Right kidney (tissue), 1 donor: Measurements from ENCODE around the gene NTSR1.

ENCODE experiments used
- DNase-seq: peaks from one replicate; pipeline ENCODE4 v3.0.0-alpha.2; 2016

The NTSR1 gene

DNA sequence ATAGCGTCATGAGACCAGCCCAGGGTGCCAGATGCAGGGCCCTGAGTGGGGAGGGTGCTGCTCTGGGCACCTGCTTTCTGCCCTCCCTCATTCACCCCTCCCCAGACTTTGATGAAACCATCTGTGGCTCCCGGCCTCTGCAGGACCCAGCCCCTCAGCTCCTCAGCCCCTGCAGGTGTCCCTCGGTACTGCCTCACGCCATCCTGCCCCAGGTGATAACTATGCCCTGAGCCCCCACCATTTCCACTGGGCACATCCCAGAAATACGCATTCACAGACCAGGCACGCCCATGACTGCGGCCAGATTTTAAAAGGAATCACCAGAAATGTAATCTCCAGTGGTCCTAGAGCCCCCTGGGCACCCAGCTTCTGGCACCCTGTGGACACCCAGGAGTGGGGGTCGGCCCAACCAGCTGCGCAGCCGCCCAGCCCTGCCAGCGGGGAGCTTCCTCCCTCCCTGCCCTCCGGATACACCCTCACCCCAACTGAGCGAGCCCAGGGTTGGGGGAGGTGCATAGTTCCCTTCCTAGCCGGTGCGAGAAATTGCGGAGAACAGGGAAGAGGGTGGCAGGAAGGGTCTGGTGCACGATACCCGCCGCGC is 615 bp upstream of the NTSR1 start:
- no peak for DNase-seq

DNA sequence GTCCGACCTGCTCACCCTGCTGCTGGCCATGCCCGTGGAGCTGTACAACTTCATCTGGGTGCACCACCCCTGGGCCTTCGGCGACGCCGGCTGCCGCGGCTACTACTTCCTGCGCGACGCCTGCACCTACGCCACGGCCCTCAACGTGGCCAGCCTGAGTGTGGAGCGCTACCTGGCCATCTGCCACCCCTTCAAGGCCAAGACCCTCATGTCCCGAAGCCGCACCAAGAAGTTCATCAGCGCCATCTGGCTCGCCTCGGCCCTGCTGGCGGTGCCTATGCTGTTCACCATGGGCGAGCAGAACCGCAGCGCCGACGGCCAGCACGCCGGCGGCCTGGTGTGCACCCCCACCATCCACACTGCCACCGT is 885 bp downstream of the NTSR1 start:
- no peak for DNase-seq

DNA sequence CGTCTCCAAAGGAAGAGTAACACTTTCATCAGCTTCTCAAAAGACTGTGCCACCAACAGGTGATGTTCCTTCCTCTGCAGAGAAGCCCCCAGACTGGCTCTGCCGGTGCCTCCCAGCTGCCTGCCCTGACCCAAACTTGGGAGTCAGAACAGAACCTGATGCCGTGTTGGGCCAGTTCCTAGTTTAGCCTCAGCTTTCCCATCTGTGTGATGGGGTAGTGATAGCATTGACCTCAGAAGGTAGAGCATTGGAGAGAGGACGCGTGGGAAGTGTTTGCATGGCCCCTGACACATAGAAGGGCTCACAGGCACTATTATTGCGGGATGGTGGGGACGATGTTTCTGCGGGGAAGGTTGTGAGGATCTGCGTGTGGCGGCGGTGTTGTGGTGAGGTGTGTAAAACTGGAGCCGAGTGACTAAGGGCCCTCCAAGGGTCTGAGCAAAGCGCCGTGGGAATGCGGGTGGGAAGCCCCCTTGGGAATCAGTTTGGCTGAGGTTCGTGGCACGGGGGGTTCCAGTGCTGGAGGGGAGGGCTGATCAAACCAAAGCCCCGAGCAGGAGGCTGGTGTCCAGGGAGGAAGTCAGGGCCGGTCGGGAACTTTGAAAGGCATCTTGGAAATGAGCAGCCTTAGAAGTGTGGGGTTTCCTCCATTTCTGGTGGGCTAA is 1.7 kb downstream of the NTSR1 start:
- DNase-seq = no peak

- no peak for DNase-seq
Measured at GRCh38 chr20:62710886-62711702, 2.5 kb downstream of the NTSR1 start.

DNA sequence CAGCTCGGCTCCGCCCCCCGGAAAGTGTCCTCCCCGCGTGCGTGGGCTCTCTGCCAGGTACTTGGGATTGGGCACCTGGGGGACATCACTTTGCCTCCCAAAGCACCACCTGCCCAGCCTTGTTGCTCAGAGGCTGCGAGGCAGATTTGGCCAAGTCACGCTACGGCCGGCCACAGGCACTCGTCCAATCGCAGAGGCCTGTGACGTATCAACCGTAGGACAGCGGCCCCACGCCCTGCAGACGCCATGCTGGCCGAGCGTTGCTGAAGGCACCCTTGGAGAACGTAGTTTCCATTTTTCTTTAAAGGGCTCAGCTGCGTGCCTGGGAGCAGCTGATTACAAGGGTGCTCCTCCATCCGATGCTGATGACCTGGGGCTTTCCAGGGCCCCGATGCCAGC is 3.1 kb downstream of the NTSR1 start:
- no peak for DNase-seq

DNA sequence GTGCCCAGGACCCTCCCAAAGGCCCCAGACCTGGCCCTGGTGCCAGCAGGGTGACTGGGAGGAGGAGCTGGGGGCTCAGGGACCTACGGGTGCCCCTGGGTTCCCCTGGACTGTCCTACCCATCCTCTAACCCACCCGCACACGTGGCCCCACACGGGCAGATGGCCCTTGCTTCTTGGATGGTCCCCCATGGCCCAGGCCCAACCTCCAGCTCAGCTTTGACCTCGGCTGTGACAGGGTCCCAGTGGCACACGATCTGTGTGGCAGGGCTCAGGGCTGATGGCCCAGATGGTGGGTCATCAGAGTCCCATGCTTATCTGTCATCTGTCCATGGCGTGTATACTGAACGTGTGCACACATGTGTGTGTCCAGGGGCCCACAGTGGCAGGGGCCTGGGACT is 4.0 kb downstream of the NTSR1 start:
- DNase-seq = no peak

GRCh38 chr20:62714006-62714405 is 5.4 kb downstream of the NTSR1 start:
- DNase-seq = no peak

- no peak for DNase-seq
Measured at GRCh38 chr20:62714799-62715198, 6.2 kb downstream of the NTSR1 start.

- DNase-seq = no peak
Measured at GRCh38 chr20:62715201-62715600, 6.6 kb downstream of the NTSR1 start.

- DNase-seq = no peak
Measured at GRCh38 chr20:62716198-62716940, 7.7 kb downstream of the NTSR1 start.

GRCh38 chr20:62716941-62717310 is 8.3 kb downstream of the NTSR1 start:
- DNase-seq = no peak

GRCh38 chr20:62717933-62718332 is 9.3 kb downstream of the NTSR1 start:
- no peak for DNase-seq

- no peak for DNase-seq
Measured at GRCh38 chr20:62718546-62718945, 9.9 kb downstream of the NTSR1 start.

GRCh38 chr20:62719250-62719935 is 10.8 kb downstream of the NTSR1 start:
- no peak for DNase-seq

DNA sequence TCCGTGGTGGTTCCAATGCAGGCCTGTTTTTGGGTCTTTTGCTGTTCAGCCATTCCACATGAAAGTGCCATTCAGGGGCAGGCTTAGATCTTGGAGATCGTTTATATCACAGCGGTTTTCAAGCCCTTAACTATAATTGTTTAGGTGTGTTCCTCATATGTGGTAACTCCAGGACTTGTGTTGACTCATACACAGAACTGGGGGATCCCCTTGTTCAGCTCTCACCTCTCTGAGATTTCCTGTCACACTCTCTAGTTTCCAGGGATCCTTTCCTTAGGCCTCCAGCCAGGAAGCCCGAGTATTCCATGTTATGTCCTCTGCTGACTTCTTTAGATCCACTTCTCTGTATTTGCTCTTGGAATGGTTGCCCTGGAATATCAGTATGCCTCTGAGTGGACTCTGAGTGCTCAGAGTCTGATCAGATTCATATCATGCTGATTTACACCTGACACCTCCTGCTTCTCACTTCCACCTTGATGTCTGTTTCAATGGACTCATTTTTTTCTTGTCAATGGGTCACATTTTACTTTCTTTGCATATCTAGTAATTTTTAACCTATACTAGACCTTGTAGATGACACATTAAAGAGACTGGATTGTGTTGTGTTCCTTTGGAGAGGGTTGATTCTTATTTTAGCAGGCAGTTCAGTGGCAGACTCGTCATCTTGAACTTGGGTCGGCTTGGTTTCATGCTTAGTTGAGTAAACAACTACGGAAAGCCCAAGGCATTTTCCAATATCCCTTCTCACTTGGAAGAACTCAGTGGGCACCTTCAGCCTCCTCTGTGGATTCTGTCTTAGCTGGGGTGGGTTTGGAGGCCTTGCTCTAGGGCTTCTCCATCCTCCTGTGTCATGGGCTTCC is 13.1 kb downstream of the NTSR1 start:
- no peak for DNase-seq

DNA sequence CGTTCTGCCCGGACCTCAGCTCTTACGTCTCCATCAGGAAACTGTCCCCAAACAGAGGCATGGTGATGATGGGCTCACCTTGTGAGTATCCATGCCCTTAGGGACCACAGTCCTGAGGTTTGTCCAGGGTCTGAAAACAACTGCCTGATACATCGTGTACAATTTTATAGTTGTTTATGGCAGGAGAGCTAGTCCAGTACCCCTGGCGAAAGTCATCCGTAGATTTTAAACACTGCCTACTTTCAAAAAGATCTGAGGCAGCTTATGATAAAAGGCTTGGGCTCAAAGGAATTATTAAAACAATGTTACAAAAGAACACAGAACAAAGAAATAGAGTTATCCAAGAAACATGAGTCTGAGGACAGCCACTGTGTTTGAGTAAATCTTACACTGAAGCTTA is 14.0 kb downstream of the NTSR1 start:
- no peak for DNase-seq

DNA sequence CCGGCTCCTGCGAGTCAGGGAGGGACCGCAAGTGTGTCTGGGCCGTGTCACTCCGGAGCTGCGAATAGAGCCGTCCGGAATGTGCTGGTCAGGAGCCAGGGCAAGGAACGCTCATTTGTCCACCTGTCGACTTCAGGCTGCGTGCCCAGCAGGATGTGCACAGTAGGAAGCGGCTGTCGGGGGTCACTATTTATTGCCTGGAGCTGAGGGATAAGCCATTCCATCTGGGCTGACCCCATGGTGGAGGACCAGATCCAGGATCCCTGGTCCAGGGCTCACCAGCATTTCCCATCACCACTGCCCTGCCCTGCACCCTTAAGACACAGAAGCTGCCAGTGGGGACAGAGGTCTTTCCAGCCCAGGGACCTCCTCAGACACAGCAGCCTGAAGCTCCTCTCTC is 14.7 kb downstream of the NTSR1 start:
- DNase-seq = no peak

- DNase-seq = no peak
Measured at GRCh38 chr20:62723768-62724450, 15.3 kb downstream of the NTSR1 start.

- DNase-seq = no peak
Measured at GRCh38 chr20:62724692-62725595, 16.3 kb downstream of the NTSR1 start.
